IMR-90 (cell line): ENCODE results near the gene MYO3B.

ENCODE experiments used
- CTCF ChIP-seq: conservative IDR thresholded peaks from 2 replicates; pipeline ENCODE4 v1.5.1; 2012; ENCODE audit warnings: mild to moderate bottlenecking, low read depth, low read length, improper control_type of control experiment
- POLR2A ChIP-seq: IDR thresholded peaks from 2 replicates; pipeline ENCODE4 v1.6.1; 2012; ENCODE audit warnings: mild to moderate bottlenecking, low read depth, low read length
- RFX5 ChIP-seq: IDR thresholded peaks from 2 replicates; pipeline ENCODE4 v1.8.0; 2012; ENCODE audit warnings: low read depth, mild to moderate bottlenecking, low read length, moderate library complexity

DNA sequence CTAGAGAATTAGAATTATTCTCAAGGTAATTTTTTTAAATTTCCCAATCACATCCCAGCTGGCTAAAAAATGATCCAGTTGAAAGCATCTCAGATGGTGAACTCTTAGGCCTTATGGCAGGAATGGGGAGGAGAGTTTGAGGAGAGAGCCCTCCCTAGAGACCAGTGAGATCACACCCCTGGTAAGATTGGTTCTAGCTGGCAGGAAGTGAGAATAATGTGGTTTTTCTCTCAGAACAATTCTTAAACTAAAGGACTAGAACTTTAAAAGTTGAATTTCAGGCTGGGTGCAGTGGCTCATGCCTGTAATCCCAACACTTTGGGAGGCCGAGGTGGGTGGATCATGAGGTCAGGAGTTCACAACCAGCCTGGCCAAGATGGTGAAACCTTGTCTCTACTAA lies 120.2 kb downstream of the MYO3B start:
- TF ChIP-seq CTCF: no peak
- TF ChIP-seq RFX5: no peak
- TF ChIP-seq POLR2A: no peak
